Chondrocyte (in vitro differentiated cells): ENCODE results near the gene VMP1. TPM values are rescaled to one million over a fixed set of nuclear protein-coding genes. Genes with fewer than 3 reads are reported as not detected.
A peak's percentile ranks its signal among the peaks of the same experiment; 100 is the strongest.
"Not testable (repeated sequence)": the region's sequence is repeated elsewhere in the genome, so short reads cannot be mapped to it uniquely, and the experiment has no call there.

Experiments
- DNase-seq: peaks from one replicate; pipeline ENCODE4 v3.0.0; 2021; ENCODE audit warnings: mixed read lengths, low spot score
- H3K27ac Mint-ChIP-seq: one replicate; pipeline ENCODE4 v1.8.0; 2021; ENCODE audit warnings: mild to moderate bottlenecking, moderate library complexity, mixed read lengths; ENCODE audit not compliant: unreplicated experiment
- H3K27me3 Mint-ChIP-seq: 2 replicates; pipeline ENCODE4 v1.8.0; 2021; ENCODE audit warnings: low read depth, mixed read lengths
- H3K36me3 Mint-ChIP-seq: 2 replicates; pipeline ENCODE4 v1.8.0; 2021; ENCODE audit warnings: low read depth, mixed read lengths
- H3K4me1 Mint-ChIP-seq: 2 replicates; pipeline ENCODE4 v1.8.0; 2021; ENCODE audit warnings: low read depth, mild to moderate bottlenecking, mixed read lengths
- H3K4me3 Mint-ChIP-seq: one replicate; pipeline ENCODE4 v1.8.0; 2021; ENCODE audit warnings: mild to moderate bottlenecking, moderate library complexity, mixed read lengths; ENCODE audit not compliant: unreplicated experiment
- H3K9me3 Mint-ChIP-seq: 2 replicates; pipeline ENCODE4 v1.8.0; 2021; ENCODE audit warnings: low read depth, mixed read lengths
- total RNA-seq: library from RNA; stranded (reverse); gene quantifications from 3 replicates; pipeline ENCODE4 v1.2.1, GENCODE V29; 2021
- TF ChIP-seq, protein P1 (sequence below): fragments of 200-600 bp; sonication (generic); IDR thresholded peaks from 2 replicates; pipeline ENCODE4 v1.5.0; 2021; ENCODE audit warnings: antibody characterized with exemption, mild to moderate bottlenecking, moderate library complexity

The VMP1 gene
- total RNA-seq, 1 donor from 2014 or later, result 295 TPM

DNA sequence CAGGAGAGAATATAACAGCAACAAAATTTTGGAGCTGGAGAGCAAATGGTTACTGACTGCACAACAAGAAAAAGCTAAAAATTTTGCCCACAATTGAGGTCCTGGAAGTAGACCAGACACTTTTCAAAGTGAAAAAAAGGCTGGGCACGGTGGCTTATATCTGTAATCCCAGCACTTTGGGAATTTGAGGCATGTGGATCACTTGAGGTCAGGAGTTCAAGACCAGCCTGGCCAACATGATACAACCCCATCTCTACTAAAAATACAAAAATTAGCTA lies 162.4 kb downstream of the VMP1 start:
- Mint-ChIP-seq H3K4me3 (no peak overlapping the region), H3K9me3 (no peaks in the 10 kb centered on the region), H3K27ac (no peak overlapping the region), H3K4me1 (peaks cover 7% of the 10 kb centered on the region), H3K27me3 (no peaks in the 10 kb centered on the region), H3K36me3 (no peaks in the 10 kb centered on the region)
- no peak for DNase-seq
- TF ChIP-seq, protein P1, sequence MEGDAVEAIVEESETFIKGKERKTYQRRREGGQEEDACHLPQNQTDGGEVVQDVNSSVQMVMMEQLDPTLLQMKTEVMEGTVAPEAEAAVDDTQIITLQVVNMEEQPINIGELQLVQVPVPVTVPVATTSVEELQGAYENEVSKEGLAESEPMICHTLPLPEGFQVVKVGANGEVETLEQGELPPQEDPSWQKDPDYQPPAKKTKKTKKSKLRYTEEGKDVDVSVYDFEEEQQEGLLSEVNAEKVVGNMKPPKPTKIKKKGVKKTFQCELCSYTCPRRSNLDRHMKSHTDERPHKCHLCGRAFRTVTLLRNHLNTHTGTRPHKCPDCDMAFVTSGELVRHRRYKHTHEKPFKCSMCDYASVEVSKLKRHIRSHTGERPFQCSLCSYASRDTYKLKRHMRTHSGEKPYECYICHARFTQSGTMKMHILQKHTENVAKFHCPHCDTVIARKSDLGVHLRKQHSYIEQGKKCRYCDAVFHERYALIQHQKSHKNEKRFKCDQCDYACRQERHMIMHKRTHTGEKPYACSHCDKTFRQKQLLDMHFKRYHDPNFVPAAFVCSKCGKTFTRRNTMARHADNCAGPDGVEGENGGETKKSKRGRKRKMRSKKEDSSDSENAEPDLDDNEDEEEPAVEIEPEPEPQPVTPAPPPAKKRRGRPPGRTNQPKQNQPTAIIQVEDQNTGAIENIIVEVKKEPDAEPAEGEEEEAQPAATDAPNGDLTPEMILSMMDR, result no peak

DNA sequence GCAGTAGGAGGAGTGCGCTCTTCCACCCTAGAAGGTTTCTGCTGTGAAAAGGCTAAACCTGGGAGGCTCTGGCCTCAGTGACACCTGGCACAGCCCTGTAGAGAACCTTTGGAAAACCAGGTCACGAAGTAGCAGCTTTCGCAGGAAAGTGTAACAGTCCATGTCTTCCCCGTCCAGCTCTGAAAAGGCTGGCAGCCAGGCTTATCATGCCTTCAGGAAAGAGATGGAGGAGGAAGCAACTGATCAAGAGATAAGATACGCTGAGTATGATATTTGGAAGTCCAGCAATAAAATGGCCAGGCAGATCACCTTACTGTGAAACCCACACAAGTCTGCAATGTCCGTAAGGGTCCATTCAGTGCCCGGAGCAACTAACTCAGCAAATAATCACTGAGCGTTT lies 163.0 kb downstream of the VMP1 start:
- Mint-ChIP-seq H3K9me3 (no peaks in the 10 kb centered on the region), H3K27me3 (no peaks in the 10 kb centered on the region), H3K27ac (no peak overlapping the region), H3K36me3 (no peaks in the 10 kb centered on the region), H3K4me1 (peaks cover 7% of the 10 kb centered on the region), H3K4me3 (no peak overlapping the region)
- peak; percentile 7 for DNase-seq
- TF ChIP-seq, protein P1, result no peak

DNA sequence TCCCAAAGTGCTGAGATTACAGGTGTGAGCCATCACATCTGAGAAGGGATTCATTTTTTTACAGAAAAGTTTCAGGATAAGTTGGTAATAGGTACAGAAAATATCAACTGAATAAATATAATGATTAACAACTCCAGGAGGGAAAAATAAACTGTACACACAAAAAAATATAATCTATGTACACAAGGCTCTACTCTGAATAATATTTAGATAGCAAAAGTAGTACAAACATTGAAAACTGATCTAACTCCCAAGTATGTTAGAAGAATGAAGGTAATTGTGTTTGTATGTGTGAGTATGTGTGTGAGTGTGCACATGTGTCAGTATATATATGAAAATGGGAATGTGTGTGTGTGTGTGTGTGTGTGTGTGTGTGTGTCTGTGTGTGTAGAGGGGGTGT lies 164.9 kb downstream of the VMP1 start:
- Mint-ChIP-seq H3K4me1 (peaks cover 7% of the 10 kb centered on the region), H3K36me3 (peaks cover 2% of the 10 kb centered on the region), H3K27me3 (no peaks in the 10 kb centered on the region), H3K4me3 (no peak overlapping the region), H3K27ac (no peak overlapping the region), H3K9me3 (no peaks in the 10 kb centered on the region)
- TF ChIP-seq, protein P1, result no peak
- DNase-seq, result no peak

DNA sequence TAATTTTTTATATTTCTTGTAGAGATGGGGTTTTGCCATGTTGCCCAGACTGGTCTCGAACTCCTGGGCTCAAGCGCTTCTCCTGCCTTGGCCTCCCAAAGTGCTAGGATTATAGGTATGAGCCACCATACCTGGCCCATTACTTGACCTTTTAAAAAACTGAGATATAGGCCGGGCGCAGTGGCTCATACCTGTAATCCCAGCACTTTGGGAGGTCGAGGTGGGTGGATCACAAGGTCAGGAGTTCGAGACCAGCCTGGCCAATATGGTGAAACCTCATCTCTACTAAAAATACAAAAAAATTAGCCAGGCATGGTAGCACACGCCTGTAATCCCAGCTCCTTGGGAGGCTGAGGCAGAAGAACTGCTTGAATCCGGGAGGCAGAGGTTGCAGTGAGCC lies 166.0 kb downstream of the VMP1 start:
- H3K4me3 Mint-ChIP-seq, H3K9me3 Mint-ChIP-seq, H3K27me3 Mint-ChIP-seq, H3K36me3 Mint-ChIP-seq, DNase-seq, H3K27ac Mint-ChIP-seq, H3K4me1 Mint-ChIP-seq: not testable (repeated sequence)

DNA sequence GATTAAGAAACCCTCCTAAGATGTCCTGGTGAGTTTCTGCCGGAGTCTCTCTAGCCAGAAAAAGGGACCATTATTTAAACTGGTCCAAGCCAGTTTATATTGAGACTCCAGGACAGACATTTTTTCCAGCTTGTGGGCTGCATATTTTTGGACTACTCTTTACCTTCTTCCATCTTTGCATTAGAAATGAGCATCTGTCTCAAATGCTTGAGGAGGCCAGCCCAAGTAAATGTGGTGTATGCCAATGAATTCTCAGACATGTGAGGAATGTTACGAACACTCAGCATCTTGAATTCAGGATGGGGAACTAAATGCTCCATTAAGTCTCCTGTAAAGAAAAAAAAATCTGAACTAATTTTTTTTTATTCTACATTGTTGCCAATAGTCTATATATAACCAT lies 166.9 kb downstream of the VMP1 start:
- DNase-seq, result no peak
- H3K27me3 Mint-ChIP-seq, result no peaks in the 10 kb centered on the region
- peaks cover 5% of the 10 kb centered on the region for H3K36me3 Mint-ChIP-seq
- TF ChIP-seq, protein P1, result no peak
- H3K27ac Mint-ChIP-seq, result no peak overlapping the region
- no peak overlapping the region for H3K4me3 Mint-ChIP-seq
- peaks cover 7% of the 10 kb centered on the region for H3K4me1 Mint-ChIP-seq
- H3K9me3 Mint-ChIP-seq, result no peaks in the 10 kb centered on the region

DNA sequence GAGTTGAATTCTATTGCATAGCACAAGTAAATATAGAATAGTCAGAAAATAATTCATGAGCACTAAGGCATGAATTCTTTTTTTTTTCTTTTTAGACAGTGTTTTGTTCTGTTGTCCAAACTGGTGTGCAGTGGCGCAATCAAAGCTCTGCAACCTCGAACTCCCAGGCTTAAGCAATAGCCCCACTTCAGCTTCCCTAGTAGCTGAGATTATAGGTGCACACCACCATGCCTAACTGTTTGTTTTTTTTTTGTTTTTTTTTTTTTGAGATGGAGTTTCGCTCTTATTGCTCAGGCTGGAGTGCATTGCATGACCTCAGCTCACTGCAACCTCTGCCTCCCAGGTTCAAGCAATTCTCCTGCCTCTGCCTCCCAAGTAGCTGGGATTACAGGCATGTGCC lies 168.7 kb downstream of the VMP1 start:
- Mint-ChIP-seq H3K4me1 (peaks cover 7% of the 10 kb centered on the region), H3K36me3 (peaks cover 5% of the 10 kb centered on the region), H3K9me3 (no peaks in the 10 kb centered on the region), H3K27ac (no peak overlapping the region), H3K27me3 (no peaks in the 10 kb centered on the region), H3K4me3 (no peak overlapping the region)
- TF ChIP-seq, protein P1, result no peak
- no peak for DNase-seq
